GM18870 (cell line): ENCODE data around the gene IGSF8.
"Not testable (repeated sequence)": the region's sequence is repeated elsewhere in the genome, so short reads cannot be mapped to it uniquely, and the experiment has no call there.

Experiments used
- ATAC-seq: cut with Tn5 transposase; IDR thresholded peaks from one replicate; pipeline ENCODE4 v1.9.1; 2021; ENCODE audit warnings: moderate library complexity; ENCODE audit not compliant: unreplicated experiment

IGSF8 gene

DNA sequence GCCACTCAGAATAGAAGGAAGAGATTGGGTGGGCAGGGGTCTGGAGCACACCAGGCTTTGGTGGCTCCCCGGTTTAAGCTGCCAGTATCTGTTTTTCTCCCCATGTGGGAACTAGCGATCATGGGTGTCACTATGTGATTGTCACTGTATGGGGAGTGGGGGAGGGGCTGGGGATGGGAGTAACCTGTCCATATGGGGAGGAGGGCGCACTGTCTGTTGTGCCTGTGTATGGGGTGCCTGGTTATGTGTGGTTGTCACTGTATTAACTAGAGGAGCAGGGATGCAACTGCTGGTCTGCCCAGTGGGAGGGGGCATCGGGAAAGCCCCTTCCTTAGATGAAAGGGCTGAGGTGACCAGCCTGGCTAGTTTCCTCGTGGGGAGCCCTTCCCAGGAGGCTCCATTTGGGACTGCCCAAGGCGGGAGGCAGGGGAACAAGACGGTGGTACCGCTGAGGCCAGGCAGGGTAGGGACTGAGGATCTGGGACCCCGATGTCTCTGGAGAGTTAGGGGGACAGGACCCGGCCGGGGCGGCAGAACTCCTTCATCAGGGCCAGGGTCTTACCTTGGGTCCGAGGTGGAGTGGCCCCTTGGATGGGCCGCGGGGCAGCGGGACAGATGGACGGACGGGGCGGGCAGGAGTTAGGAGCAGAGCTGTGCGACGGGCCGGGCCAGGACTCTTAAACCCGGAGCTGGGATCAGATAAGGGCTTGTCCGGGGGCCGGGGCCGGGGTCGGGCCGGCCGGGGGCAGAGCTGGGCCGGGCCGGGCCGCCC is 28.8 kb downstream of the IGSF8 start, which contains the start of gene KCNJ10:
KCNJ10 (minus strand) TSS at position 701 of the 772 bp plus-strand sequence. CDS start 27,628 bp downstream, outside the sequence.
- ATAC-seq, result no peak

DNA sequence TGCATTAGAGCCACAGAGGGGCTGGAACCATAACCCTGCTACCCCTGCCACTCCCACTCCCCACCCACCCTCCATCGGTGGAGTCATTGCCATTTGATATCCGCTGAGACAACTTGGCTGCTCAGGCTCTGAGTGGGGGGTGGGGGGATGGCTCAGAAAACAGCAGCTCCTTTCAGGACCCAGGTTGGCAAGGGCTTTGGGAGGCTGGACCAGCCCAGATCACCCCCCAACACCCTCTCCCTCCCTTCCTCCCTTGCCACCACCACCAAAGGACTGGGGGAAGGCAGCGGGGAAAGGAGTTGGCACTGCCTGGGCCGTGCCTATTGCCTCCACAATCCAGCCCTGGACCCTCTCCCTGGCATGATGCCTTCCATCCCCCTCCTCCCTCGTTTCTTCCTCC is 30.2 kb downstream of the IGSF8 start:
- ATAC-seq, result no peak

DNA sequence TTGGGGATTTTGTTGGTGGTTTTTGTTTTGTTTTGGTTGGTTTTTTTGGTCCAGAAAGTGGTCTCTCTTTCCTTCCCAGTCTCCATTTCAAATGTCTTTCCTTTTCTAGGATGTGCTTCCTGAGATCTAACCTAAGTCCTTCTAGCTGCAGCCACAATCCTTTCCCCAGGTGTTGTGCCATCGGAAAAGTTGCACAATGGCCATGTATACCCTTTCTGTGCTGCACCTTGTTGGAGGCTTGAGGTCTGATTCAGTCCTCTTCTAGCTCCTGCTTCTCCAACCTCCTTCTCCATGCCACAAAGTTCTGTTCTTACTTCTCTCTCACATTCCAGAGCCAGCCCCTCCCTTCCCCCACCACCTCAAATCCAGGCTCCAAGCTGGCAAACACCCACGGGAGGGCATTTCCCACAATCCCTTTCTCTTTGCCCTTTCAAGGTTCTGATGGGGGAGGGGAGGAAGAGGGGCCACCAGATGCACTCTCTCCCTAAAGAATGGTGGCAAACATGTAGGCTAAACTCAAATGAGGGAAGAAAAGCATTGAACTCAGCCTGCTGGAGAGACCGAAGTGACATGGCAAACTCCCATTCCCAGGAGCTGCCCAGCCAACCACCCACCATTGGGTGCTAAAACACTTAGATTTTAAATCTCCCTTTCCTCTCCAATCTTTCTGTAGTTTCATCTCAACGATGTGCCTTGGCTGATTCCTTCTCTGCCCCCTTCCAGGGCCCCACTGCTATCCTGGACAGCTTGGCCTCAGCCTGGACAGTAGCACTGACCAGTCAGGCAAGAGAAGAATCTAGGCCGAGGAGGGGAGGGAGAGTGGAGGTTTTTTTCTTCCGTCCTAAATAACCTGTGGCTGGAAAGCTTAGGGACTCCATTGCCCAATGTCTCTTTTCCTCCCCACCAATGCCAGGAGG is 31.3 kb downstream of the IGSF8 start:
- ATAC-seq, result no peak

DNA sequence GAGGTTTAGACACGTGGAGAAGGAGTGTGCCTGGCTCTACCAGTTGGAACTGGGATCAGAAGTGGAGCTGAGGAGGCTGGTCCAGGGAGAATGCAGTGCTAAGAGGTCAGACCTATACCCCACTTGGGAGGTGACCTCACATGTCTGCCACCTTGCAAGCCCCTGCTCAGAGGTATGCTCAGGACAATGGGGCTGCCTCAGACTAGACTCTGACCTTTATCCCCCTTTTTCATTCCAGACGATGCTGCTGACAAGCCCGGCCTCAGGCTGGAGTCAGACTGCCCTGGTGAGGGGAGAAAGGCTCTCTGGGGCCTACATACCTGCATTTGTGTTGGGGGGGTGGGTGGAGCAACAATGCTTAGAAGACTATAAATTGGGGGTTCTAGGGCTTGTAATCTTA is 33.7 kb downstream of the IGSF8 start:
- no peak for ATAC-seq

- ATAC-seq, result no peak
Measured at GRCh38 chr1:160064164-160064563, 34.3 kb downstream of the IGSF8 start.

GRCh38 chr1:160063176-160063575 is 35.2 kb downstream of the IGSF8 start:
- ATAC-seq, result no peak

GRCh38 chr1:160062230-160062532 is 36.2 kb downstream of the IGSF8 start:
- no peak for ATAC-seq

GRCh38 chr1:160061369-160062229 is 36.8 kb downstream of the IGSF8 start:
- no peak for ATAC-seq

DNA sequence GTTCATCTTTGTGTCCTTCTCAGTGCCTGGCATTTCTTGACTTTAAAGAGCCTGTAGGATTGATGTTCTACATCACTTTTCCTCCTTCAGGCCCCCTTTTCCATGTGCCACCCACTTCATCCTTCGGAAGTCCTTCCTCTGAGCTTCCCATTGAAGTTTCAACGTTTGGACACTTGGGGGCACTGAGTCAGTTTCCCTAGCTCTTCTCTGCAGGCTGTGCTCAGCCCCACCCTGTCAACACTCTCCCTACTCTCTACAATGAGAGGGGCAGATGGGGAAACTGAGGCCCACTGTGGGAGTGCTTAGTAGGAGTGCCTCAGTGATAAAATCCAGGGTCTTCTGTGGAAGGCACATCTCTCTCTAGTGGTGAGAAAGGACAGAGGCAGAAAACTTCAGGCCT is 40.3 kb downstream of the IGSF8 start:
- no peak for ATAC-seq

GRCh38 chr1:160056648-160057169 is 41.7 kb downstream of the IGSF8 start:
- ATAC-seq, result no peak

DNA sequence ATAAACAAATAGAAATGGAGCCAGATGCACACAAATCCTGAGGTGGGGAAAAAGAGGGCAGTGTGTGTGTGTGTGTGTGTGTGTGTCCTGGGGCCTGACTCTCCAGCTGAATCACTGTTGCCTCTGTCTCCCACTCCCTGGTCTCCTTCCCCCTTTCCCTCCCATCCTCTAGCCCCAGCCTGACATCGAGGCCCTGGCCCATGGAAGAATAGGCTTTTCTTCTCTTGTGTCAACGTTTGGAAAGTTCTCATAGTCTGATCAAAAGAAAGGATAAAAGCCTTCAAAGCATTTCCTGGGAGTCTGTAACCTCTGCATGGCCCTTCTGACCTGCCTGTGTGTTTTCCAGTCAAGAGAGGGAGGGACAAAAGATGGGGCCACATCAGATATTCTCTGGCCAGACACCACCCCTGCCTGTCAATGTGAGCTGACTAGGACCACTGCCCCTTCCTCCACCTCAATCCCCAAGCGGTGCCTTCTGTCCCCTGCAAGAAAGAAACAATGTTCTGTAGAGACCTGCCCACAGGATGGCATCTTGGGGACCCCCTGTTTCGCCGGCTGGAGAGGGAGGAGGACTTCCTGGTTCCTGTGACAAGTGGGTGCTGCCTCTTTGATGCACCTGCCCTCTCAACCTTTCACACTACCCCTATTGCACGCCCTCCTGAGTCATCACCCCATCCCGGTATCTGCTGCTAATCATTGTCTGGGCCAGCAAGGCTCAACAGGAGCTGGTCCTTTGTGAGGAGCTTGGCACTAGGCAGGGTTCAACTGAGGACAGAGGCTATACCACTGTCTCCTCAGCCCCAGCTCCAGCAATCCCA is 44.7 kb downstream of the IGSF8 start:
- ATAC-seq, result no peak

DNA sequence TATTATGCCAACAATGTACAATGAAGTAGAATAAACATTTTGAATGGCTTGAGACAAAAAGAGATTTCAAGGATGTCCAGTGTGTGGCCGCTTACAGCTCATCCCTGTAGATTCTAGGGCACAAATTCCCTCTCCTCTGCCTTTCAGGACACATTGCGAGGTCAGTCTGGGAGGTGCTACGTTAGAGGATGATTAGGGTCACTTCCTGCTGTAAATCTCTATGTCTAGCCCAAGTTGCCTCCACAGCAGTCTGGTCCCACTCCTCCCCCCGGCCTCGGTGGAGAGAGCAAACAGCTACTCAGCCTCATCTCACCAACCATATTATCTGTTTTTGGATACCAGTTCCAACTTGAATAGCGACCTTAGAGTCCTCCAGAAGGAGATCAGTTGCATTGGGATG is 45.5 kb downstream of the IGSF8 start:
- ATAC-seq, result no peak

DNA sequence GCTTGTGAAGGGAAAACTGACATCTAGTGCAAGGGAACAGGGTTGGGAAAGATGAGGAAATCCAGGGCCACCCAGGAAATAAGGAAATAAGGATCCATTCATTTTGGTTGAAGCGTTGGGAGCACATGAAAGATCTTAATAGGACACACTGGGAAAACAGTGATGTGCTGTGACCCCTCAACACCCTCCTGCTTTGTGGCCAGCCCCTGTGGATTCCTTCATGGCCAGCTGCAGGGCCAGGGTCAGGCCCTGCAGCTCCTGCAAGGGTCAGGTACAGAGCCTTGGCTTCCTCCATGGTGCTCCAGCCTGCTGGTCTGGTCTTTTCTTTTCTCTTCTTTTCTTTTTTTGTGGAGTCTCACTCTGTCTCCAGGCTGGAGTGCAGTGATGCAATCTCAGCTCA is 47.8 kb downstream of the IGSF8 start:
- ATAC-seq, result no peak

GRCh38 chr1:160050182-160050581 is 48.2 kb downstream of the IGSF8 start:
- ATAC-seq, result not testable (repeated sequence)

- no peak for ATAC-seq
Measured at GRCh38 chr1:160049101-160049500, 49.3 kb downstream of the IGSF8 start.

GRCh38 chr1:160048335-160048734 is 50.1 kb downstream of the IGSF8 start:
- ATAC-seq, result no peak

- ATAC-seq, result no peak
Measured at GRCh38 chr1:160047111-160047991, 51.1 kb downstream of the IGSF8 start.

DNA sequence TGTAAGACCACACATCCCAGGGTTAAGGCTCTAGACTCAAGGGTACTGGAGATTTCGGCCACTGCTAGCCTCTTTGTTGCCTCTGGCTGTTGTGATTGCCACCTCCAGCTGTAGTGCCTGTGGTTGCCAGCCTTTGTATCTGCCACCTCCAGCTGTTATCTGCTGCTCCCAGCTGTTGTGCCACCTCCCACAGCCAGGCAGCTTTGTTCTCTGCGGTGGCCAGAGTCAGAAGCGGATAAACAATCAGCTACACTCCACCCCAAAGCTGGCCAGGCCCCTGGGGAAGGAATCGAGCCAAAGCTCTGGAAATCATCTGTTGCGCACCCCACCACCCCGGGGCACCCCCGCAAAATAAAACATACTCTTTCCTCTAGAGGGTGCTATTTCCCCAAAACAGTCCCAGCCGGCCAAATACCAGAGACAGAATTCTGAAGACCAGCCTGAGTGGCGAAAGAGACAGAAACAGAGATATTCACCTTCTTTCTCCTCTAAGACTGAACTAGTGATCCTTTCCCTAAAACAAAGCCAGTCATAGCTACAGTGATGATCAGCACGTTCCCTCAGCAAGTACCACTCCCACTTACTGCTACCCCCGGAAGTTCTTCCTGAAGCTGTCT is 51.8 kb downstream of the IGSF8 start:
- ATAC-seq, result no peak

- no peak for ATAC-seq
Measured at GRCh38 chr1:160045653-160046052, 52.8 kb downstream of the IGSF8 start.
